GM23338 (cell line): ENCODE data around the gene MAPK9. TPM values are rescaled to one million over a fixed set of nuclear protein-coding genes. Genes with fewer than 3 reads are reported as not detected.

Source experiments
- ATAC-seq: fragments of 200-7000 bp; cut with Tn5 transposase; 3 replicates; pipeline ENCODE4 v1.9.1; 2020
- DNase-seq: peaks from one replicate; pipeline ENCODE4 v3.0.0-alpha.2; 2015; ENCODE audit warnings: low spot score
- H2AFZ ChIP-seq: fragments of 200-600 bp; sonication (generic); 2 replicates; pipeline ENCODE4 v1.8.0; 2016; ENCODE audit warnings: antibody characterized with exemption, mild to moderate bottlenecking, moderate library complexity
- H3F3A ChIP-seq: fragments of 200-600 bp; sonication (generic); replicated peaks from 2 replicates; pipeline ENCODE4 v1.8.0; 2017; ENCODE audit warnings: antibody characterized with exemption, mixed run types, low read depth
- H3K27ac ChIP-seq: fragments of 200-600 bp; sonication (generic); 2 replicates; pipeline ENCODE4 v1.6.1; 2016; ENCODE audit warnings: low read depth
- H3K27me3 ChIP-seq: fragments of 200-600 bp; sonication (generic); 2 replicates; pipeline ENCODE4 v1.8.0; 2016; ENCODE audit warnings: mild to moderate bottlenecking, mixed run types, moderate library complexity; ENCODE audit not compliant: insufficient read depth
- H3K36me3 ChIP-seq: fragments of 200-600 bp; sonication (generic); 2 replicates; pipeline ENCODE4 v1.8.0; 2016; ENCODE audit warnings: mild to moderate bottlenecking; ENCODE audit not compliant: insufficient read depth
- H3K4me1 ChIP-seq: fragments of 200-600 bp; sonication (generic); 2 replicates; pipeline ENCODE4 v1.8.0; 2016; ENCODE audit warnings: mild to moderate bottlenecking, moderate library complexity; ENCODE audit not compliant: insufficient read depth
- H3K4me2 ChIP-seq: fragments of 200-600 bp; sonication (generic); 2 replicates; pipeline ENCODE4 v1.7.1; 2017; ENCODE audit warnings: mixed run types
- H3K4me3 ChIP-seq: fragments of 200-600 bp; sonication (generic); 2 replicates; pipeline ENCODE4 v1.6.1; 2016; ENCODE audit warnings: mixed run types
- H3K79me2 ChIP-seq: fragments of 200-600 bp; sonication (generic); replicated peaks from 2 replicates; pipeline ENCODE4 v1.8.0; 2017; ENCODE audit warnings: mild to moderate bottlenecking; ENCODE audit not compliant: insufficient read depth
- H3K9me2 ChIP-seq: fragments of 200-600 bp; sonication (generic); 2 replicates; pipeline ENCODE4 v1.8.0; 2017; ENCODE audit not compliant: insufficient read depth
- H4K20me1 ChIP-seq: fragments of 200-600 bp; sonication (generic); replicated peaks from 2 replicates; pipeline ENCODE4 v1.8.0; 2017; ENCODE audit warnings: mild to moderate bottlenecking; ENCODE audit not compliant: insufficient read depth
- H3K27ac Mint-ChIP-seq: 2 replicates; pipeline ENCODE4 v1.8.0; 2020; ENCODE audit warnings: inconsistent platforms, mild to moderate bottlenecking, moderate library complexity, mixed read lengths
- H3K27me3 Mint-ChIP-seq: 3 replicates; pipeline ENCODE4 v1.8.0; 2022; ENCODE audit warnings: low read depth, mild to moderate bottlenecking, moderate library complexity, mixed read lengths, inconsistent platforms; ENCODE audit not compliant: insufficient read depth, poor library complexity
- H3K36me3 Mint-ChIP-seq: 3 replicates; pipeline ENCODE4 v1.8.0; 2021; ENCODE audit warnings: low read depth, mild to moderate bottlenecking, inconsistent platforms, moderate library complexity, mixed read lengths
- H3K4me1 Mint-ChIP-seq: 3 replicates; pipeline ENCODE4 v1.8.0; 2020; ENCODE audit warnings: mild to moderate bottlenecking, inconsistent platforms, mixed read lengths
- H3K4me3 Mint-ChIP-seq: 3 replicates; pipeline ENCODE4 v1.8.0; 2021; ENCODE audit warnings: moderate library complexity, mild to moderate bottlenecking, inconsistent platforms, mixed read lengths
- H3K9me3 Mint-ChIP-seq: 3 replicates; pipeline ENCODE4 v1.8.0; 2020; ENCODE audit warnings: moderate library complexity, mild to moderate bottlenecking, inconsistent platforms, mixed read lengths
- CREB1 ChIP-seq: fragments of 250-450 bp; sonication (Bioruptor Pico); IDR thresholded peaks from 2 replicates; pipeline ENCODE4 v1.5.0; 2020; ENCODE audit warnings: low read depth, mild to moderate bottlenecking, moderate library complexity
- CTCF ChIP-seq, 2 experiments: fragments of 200-600 bp in 1 of 2; sonication (generic) in 1 of 2; conservative IDR thresholded peaks; 2 replicates each; pipeline versions ENCODE4 v1.5.1 to v1.6.1; 2016 to 2017; ENCODE audit warnings: antibody characterized with exemption in 2 of 2, low read depth in 2 of 2, mild to moderate bottlenecking in 2 of 2, moderate library complexity in 1 of 2
- ETS1 ChIP-seq: IDR thresholded peaks from 2 replicates; pipeline ENCODE4 v1.6.1; 2016; ENCODE audit warnings: antibody characterized with exemption
- JUNB ChIP-seq: IDR thresholded peaks from one replicate; pipeline ENCODE4 v1.6.1; 2016; ENCODE audit warnings: antibody characterized with exemption; ENCODE audit not compliant: unreplicated experiment
- POLR2AphosphoS5 ChIP-seq: IDR thresholded peaks from 2 replicates; pipeline ENCODE4 v1.6.1; 2016; ENCODE audit warnings: antibody characterized with exemption, low read depth
- REST ChIP-seq: IDR thresholded peaks from one replicate; pipeline ENCODE4 v1.6.1; 2018; ENCODE audit warnings: antibody characterized with exemption; ENCODE audit not compliant: unreplicated experiment
- STAT1 ChIP-seq: IDR thresholded peaks from one replicate; pipeline ENCODE4 v1.6.1; 2016; ENCODE audit warnings: antibody characterized with exemption; ENCODE audit not compliant: unreplicated experiment
- ZNF331 ChIP-seq: fragments of 250-450 bp; sonication (Bioruptor Pico); IDR thresholded peaks from 2 replicates; pipeline ENCODE4 v1.5.0; 2020; ENCODE audit warnings: low read depth, mild to moderate bottlenecking, moderate library complexity
- polyA plus RNA-seq: library from polyadenylated mRNA; unstranded; fragments of >200 nt; fragmentation: Nextera tagmentation; extraction: Ambion mirVana; gene quantifications from 2 replicates; pipeline ENCODE4 v1.2.1, GENCODE V29; 2016
- total RNA-seq: library from RNA; depleted of rRNA; stranded (reverse); fragments of >200 nt; shearing (Covaris generic); gene quantifications from 2 replicates; pipeline ENCODE4 v1.2.3, GENCODE V29; 2014

The MAPK9 gene
- total and polyA plus RNA-seq, 2 experiments from 2014 or later: 16.8 to 37.0 TPM

GRCh38 chr5:180198208-180198607 lies 93.7 kb downstream of the MAPK9 start:
- Histone ChIP-seq H3K4me1 (no peaks in the 10 kb centered on the region), H3K36me3 (no peaks in the 10 kb centered on the region), H3K4me2 (no peak overlapping the region), H3K4me3 (no peak overlapping the region), H3K9me2 (no peaks in the 10 kb centered on the region), H3K27me3 (no peaks in the 10 kb centered on the region), H3F3A (no peaks in the 10 kb centered on the region), H3K27ac (no peak overlapping the region), H3K79me2 (no peaks in the 10 kb centered on the region), H4K20me1 (no peaks in the 10 kb centered on the region), H2AFZ (no peak overlapping the region)
- peaks cover 4% of the 10 kb centered on the region for H3K27me3 Mint-ChIP-seq
- peaks cover 2% of the 10 kb centered on the region; the same call in 1 of the 3 replicates for H3K4me1 Mint-ChIP-seq
- H3K4me3 Mint-ChIP-seq: no peak overlapping the region
- ATAC-seq: no peak
- no peaks in the 10 kb centered on the region; the same call in 2 of the 3 replicates for H3K36me3 Mint-ChIP-seq
- 0 out of 4 replicates have a peak, but pooled peaks of 1 of the 2 experiments have one; percentile 9 for TF ChIP-seq CTCF (conservative IDR thresholded peaks at IDR 0.05; ENCODE audit: low read depth in 2 of 2)
- TF ChIP-seq CREB1 (CRISPR knock-in tag): no peak
- no peaks in the 10 kb centered on the region; the same call in 2 of the 3 replicates for H3K9me3 Mint-ChIP-seq
- H3K27ac Mint-ChIP-seq: no peak overlapping the region
- DNase-seq: no peak

GRCh38 chr5:180197016-180197702 lies 94.7 kb downstream of the MAPK9 start:
- peaks cover 4% of the 10 kb centered on the region for H3K27me3 Mint-ChIP-seq
- no peak overlapping the region for H2AFZ ChIP-seq
- peak; percentile 28; the same call in 1 of the 3 replicates for ATAC-seq

More at GRCh38 chr5:180197016-180197702, 94.7 kb downstream of the MAPK9 start:
- Mint-ChIP-seq H3K4me1 (peaks cover 2% of the 10 kb centered on the region; the same call in 1 of the 3 replicates), H3K9me3 (peaks cover 1% of the 10 kb centered on the region; the same call in 2 of the 3 replicates), H3K4me3 (no peak overlapping the region), H3K36me3 (no peaks in the 10 kb centered on the region; the same call in 2 of the 3 replicates), H3K27ac (no peak overlapping the region)
- H3K4me2 ChIP-seq: no peak overlapping the region
- H3K27ac ChIP-seq: no peak overlapping the region
- no peak for DNase-seq
- no peaks in the 10 kb centered on the region for H3K9me2 ChIP-seq
- H3K27me3 ChIP-seq: no peaks in the 10 kb centered on the region
- H3K4me1 ChIP-seq: no peaks in the 10 kb centered on the region
- H3K4me3 ChIP-seq: no peak overlapping the region
- TF ChIP-seq STAT1 (no peak), POLR2AphosphoS5 (no peak), JUNB (no peak), REST (no peak), ETS1 (no peak), ZNF331 (CRISPR knock-in tag) (no peak)
- no peaks in the 10 kb centered on the region for H4K20me1 ChIP-seq
- no peaks in the 10 kb centered on the region for H3F3A ChIP-seq
- H3K79me2 ChIP-seq: no peaks in the 10 kb centered on the region
- H3K36me3 ChIP-seq: no peaks in the 10 kb centered on the region
